Measurements from ENCODE around the gene RPH3AL. TPM values are rescaled to one million over a fixed set of nuclear protein-coding genes. Genes with fewer than 3 reads are reported as not detected.

The RPH3AL gene
- total RNA-seq, 2 experiments from 2014 or later = 1.6 to 2.2 TPM

GRCh38 chr17:356671-357434, 4.2 kb upstream of the RPH3AL start:
- CTCF ChIA-PET = no interaction called here
- peaks cover 5% of the 10 kb centered on the region for H3K9me3 Mint-ChIP-seq
- H3K27me3 Mint-ChIP-seq (ENCODE audit: low read depth) = no peaks in the 10 kb centered on the region
- no peak overlapping the region for H3K27ac Mint-ChIP-seq
- H3K4me3 Mint-ChIP-seq = no peak overlapping the region
- H3K4me1 Mint-ChIP-seq (ENCODE audit: low read depth) = no peaks in the 10 kb centered on the region
- DNase-seq = no peak
- intact Hi-C loops (cut with micrococcal nuclease) = no loop called here
- no peaks in the 10 kb centered on the region for H3K36me3 Mint-ChIP-seq (ENCODE audit: low read depth)

DNA sequence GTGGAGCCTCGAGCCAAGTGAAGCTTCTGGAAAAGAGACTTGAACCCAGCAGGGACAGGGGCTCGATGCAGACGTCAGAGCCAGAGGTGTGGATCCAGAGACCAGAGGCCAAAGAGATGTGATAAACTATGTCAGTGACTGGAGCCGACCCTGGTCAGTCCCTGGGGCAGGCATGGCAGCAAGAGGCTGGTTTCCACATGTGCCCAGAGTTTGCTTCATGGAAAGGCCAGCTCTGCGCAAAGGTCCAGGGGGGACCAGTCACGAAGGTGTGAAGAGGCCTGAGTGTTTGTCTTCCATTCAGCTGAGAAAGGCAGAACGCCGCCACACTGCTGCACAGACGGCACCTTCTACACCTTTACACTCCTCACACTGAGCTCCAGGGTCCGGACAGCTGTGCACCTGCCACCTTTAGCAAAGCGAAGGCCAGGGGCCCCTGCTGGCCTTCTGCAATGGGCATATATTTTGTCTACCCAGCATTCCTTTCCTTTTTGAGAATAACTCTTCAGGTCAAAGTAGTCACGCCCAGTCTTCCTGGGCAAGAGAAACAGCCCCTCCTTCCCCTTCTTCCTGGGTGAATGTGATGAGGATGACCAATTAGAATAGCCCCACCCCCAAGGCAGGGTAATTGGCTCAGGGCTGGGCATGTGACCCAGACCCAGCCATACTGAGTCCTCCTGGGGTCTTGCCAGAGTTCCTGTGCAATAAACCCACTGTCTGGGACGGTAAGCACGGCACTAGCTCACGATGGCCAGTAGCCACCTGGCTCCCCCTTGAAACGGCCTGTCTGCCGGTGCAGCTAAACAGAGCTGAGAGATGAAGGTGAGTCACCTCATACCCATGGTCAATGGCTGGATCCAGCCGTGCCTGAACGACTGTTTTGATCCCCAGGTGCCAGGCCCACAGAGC, 2.3 kb upstream of the RPH3AL start:
- Mint-ChIP-seq H3K9me3 (peaks cover 5% of the 10 kb centered on the region), H3K27me3 (ENCODE audit: low read depth) (no peaks in the 10 kb centered on the region), H3K27ac (no peak overlapping the region), H3K36me3 (ENCODE audit: low read depth) (no peaks in the 10 kb centered on the region), H3K4me3 (no peak overlapping the region), H3K4me1 (ENCODE audit: low read depth) (no peaks in the 10 kb centered on the region)
- intact Hi-C loops (cut with micrococcal nuclease) = no loop called here
- DNase-seq = no peak
- CTCF ChIA-PET = no interaction called here

- no peaks in the 10 kb centered on the region for H3K4me1 Mint-ChIP-seq (ENCODE audit: low read depth)
- H3K36me3 Mint-ChIP-seq (ENCODE audit: low read depth) = no peaks in the 10 kb centered on the region
- no peak overlapping the region for H3K27ac Mint-ChIP-seq
- intact Hi-C loops (cut with micrococcal nuclease) = no loop called here
- H3K9me3 Mint-ChIP-seq = peaks cover 5% of the 10 kb centered on the region
- CTCF ChIA-PET = no interaction called here
- H3K4me3 Mint-ChIP-seq = no peak overlapping the region
- DNase-seq = no peak
- no peaks in the 10 kb centered on the region for H3K27me3 Mint-ChIP-seq (ENCODE audit: low read depth)
These were observed 1.2 kb upstream of the RPH3AL start for GRCh38 chr17:353838-354234.

- intact Hi-C loops (cut with micrococcal nuclease) = no loop called here
- CTCF ChIA-PET = no interaction called here
- no peaks in the 10 kb centered on the region for H3K4me1 Mint-ChIP-seq (ENCODE audit: low read depth)
- no peak overlapping the region for H3K4me3 Mint-ChIP-seq
- no peaks in the 10 kb centered on the region for H3K36me3 Mint-ChIP-seq (ENCODE audit: low read depth)
- no peak overlapping the region for H3K27ac Mint-ChIP-seq
- H3K27me3 Mint-ChIP-seq (ENCODE audit: low read depth) = no peaks in the 10 kb centered on the region
- peaks cover 5% of the 10 kb centered on the region for H3K9me3 Mint-ChIP-seq
- DNase-seq = no peak
These were observed 718 bp upstream of the RPH3AL start for GRCh38 chr17:353213-353837.

DNA sequence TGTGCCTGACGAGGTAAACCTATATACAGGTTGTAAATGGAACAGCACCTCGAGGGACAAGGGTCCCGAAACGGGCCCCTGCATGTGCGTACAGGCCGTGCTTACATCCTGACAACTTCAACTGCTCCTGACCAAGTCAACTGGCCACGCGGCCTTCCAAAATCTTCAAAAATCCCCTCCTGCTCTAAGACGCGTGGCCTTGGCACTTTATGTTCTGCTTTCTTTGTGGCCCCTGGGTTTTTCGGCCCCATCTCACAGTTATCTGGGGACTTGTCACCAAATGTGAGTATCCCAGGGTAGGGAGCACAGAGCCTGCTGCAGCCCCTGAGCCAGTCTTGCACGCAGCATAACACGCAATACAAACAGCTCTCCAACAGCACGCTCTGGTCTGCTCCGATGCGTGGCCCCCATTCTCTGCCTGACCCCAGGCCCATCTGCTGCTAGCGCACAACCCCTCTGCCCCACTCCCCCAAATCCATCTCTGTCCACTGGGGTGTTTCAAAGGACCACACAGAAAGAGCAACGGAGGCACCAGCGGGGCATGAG, 659 bp downstream of the RPH3AL start:
- DNase-seq = no peak
- Mint-ChIP-seq H3K4me3 (no peak overlapping the region), H3K27me3 (ENCODE audit: low read depth) (no peaks in the 10 kb centered on the region), H3K27ac (no peak overlapping the region), H3K4me1 (ENCODE audit: low read depth) (no peaks in the 10 kb centered on the region), H3K9me3 (peaks cover 5% of the 10 kb centered on the region), H3K36me3 (ENCODE audit: low read depth) (no peaks in the 10 kb centered on the region)
- CTCF ChIA-PET = no interaction called here
- intact Hi-C loops (cut with micrococcal nuclease) = no loop called here

DNA sequence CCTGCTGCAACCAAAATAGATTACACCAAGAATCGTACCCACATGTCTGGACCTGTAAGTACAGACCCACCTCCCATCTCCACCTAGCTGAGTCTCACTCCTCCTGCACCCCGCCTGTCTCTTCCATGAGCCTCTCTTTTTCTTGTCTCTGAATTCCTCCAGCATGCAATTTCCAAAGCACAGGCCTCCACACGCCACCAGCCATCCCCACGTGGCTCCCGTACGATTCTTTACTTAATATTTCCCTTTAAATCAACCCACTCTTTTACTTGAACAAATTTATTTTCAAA, 1.2 kb downstream of the RPH3AL start:
- intact Hi-C loops (cut with micrococcal nuclease) = no loop called here
- CTCF ChIA-PET = no interaction called here
- Mint-ChIP-seq H3K9me3 (peaks cover under 1% of the 10 kb centered on the region), H3K4me3 (no peak overlapping the region), H3K4me1 (ENCODE audit: low read depth) (no peaks in the 10 kb centered on the region), H3K27ac (no peak overlapping the region), H3K27me3 (ENCODE audit: low read depth) (no peaks in the 10 kb centered on the region), H3K36me3 (ENCODE audit: low read depth) (no peaks in the 10 kb centered on the region)
- no peak for DNase-seq

- H3K9me3 Mint-ChIP-seq = no peaks in the 10 kb centered on the region
- intact Hi-C loops (cut with micrococcal nuclease) = no loop called here
- DNase-seq = no peak
- no peaks in the 10 kb centered on the region for H3K4me1 Mint-ChIP-seq (ENCODE audit: low read depth)
- no peaks in the 10 kb centered on the region for H3K36me3 Mint-ChIP-seq (ENCODE audit: low read depth)
- no peak overlapping the region for H3K4me3 Mint-ChIP-seq
- H3K27ac Mint-ChIP-seq = no peak overlapping the region
- CTCF ChIA-PET = no interaction called here
- H3K27me3 Mint-ChIP-seq (ENCODE audit: low read depth) = no peaks in the 10 kb centered on the region
These were observed 1.7 kb downstream of the RPH3AL start for GRCh38 chr17:350706-351448.

- no peak overlapping the region for H3K4me3 Mint-ChIP-seq
- H3K27me3 Mint-ChIP-seq (ENCODE audit: low read depth) = no peaks in the 10 kb centered on the region
- intact Hi-C loops (cut with micrococcal nuclease) = no loop called here
- no peaks in the 10 kb centered on the region for H3K36me3 Mint-ChIP-seq (ENCODE audit: low read depth)
- no peak for DNase-seq
- H3K9me3 Mint-ChIP-seq = no peaks in the 10 kb centered on the region
- H3K27ac Mint-ChIP-seq = no peak overlapping the region
- no peaks in the 10 kb centered on the region for H3K4me1 Mint-ChIP-seq (ENCODE audit: low read depth)
- CTCF ChIA-PET = no interaction called here
These were observed 2.9 kb downstream of the RPH3AL start for GRCh38 chr17:349666-350065.

- intact Hi-C loops (cut with micrococcal nuclease) = no loop called here
- DNase-seq = no peak
- Mint-ChIP-seq H3K27ac (no peak overlapping the region), H3K27me3 (ENCODE audit: low read depth) (no peaks in the 10 kb centered on the region), H3K4me3 (no peak overlapping the region), H3K36me3 (ENCODE audit: low read depth) (no peaks in the 10 kb centered on the region), H3K9me3 (peaks cover 7% of the 10 kb centered on the region), H3K4me1 (ENCODE audit: low read depth) (no peaks in the 10 kb centered on the region)
- CTCF ChIA-PET = no interaction called here
These were observed 3.7 kb downstream of the RPH3AL start for GRCh38 chr17:348692-349425.

DNA sequence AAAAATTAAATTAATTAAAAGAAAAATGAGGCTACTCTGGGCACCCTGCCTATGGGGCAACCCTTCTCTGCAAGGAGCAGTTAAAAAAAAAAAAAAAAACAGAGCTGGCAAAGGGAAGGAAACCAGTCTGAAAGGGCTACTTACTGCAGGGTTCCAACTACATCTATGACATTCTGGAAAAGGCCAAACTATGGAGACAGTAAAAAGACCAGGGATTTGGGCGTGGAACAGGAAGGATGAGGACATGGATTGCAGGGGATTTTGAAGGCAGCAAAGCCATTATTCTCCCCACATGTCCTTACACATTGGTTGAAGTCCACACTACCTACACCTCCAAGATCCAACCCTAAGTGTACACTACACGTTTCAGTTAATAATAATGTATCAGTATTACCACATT, 4.6 kb downstream of the RPH3AL start:
- CTCF ChIA-PET = no interaction called here
- no peak for DNase-seq
- no peaks in the 10 kb centered on the region for H3K4me1 Mint-ChIP-seq (ENCODE audit: low read depth)
- no peak overlapping the region for H3K27ac Mint-ChIP-seq
- no peaks in the 10 kb centered on the region for H3K36me3 Mint-ChIP-seq (ENCODE audit: low read depth)
- H3K9me3 Mint-ChIP-seq = peaks cover 8% of the 10 kb centered on the region
- no peaks in the 10 kb centered on the region for H3K27me3 Mint-ChIP-seq (ENCODE audit: low read depth)
- intact Hi-C loops (cut with micrococcal nuclease) = no loop called here
- no peak overlapping the region for H3K4me3 Mint-ChIP-seq

GRCh38 chr17:347309-347899, 5.2 kb downstream of the RPH3AL start:
- Mint-ChIP-seq H3K36me3 (ENCODE audit: low read depth) (no peaks in the 10 kb centered on the region), H3K27ac (no peak overlapping the region), H3K4me1 (ENCODE audit: low read depth) (no peaks in the 10 kb centered on the region), H3K4me3 (no peak overlapping the region), H3K9me3 (peaks cover 8% of the 10 kb centered on the region), H3K27me3 (ENCODE audit: low read depth) (no peaks in the 10 kb centered on the region)
- CTCF ChIA-PET = no interaction called here
- no peak for DNase-seq
- intact Hi-C loops (cut with micrococcal nuclease) = no loop called here
